Adrenal gland (tissue), 12 donors: Measurements from ENCODE around the gene GTF2IRD1. TPM values are rescaled to one million over a fixed set of nuclear protein-coding genes. Genes with fewer than 3 reads are reported as not detected.
"Not testable (repeated sequence)": the region's sequence is repeated elsewhere in the genome, so short reads cannot be mapped to it uniquely, and the experiment has no call there.

Source experiments
- DNase-seq, 7 donors: peaks; one replicate each; pipeline ENCODE4 v3.0.0-alpha.2; 2019 to 2020
- H3K27ac ChIP-seq, 5 donors: fragments of 200-600 bp; sonication (generic) in 4 of 5; 1 replicate in 3 of 5; 2 replicates in 2 of 5; pipeline versions ENCODE4 v1.5.1 to v1.8.0; 2016 to 2020; ENCODE audit warnings: mild to moderate bottlenecking in 1 of 5
- H3K27me3 ChIP-seq: fragments of 200-600 bp; 2 replicates; pipeline ENCODE4 v1.8.0; 2021
- H3K36me3 ChIP-seq, 2 donors: fragments of 200-600 bp; replicated peaks in 1 of 2; 1 replicate in 1 of 2; 2 replicates in 1 of 2; pipeline versions ENCODE4 v1.5.1 to v1.8.0; 2018 to 2022
- H3K4me1 ChIP-seq, 2 donors: fragments of 200-600 bp; replicated peaks in 1 of 2; 1 replicate in 1 of 2; 2 replicates in 1 of 2; pipeline versions ENCODE4 v1.5.1 to v1.8.0; 2018 to 2021
- H3K4me3 ChIP-seq, 4 donors: fragments of 200-600 bp; sonication (generic) in 3 of 4; one replicate each; pipeline ENCODE4 v1.5.1; 2016 to 2018
- H3K9me3 ChIP-seq, 3 donors: fragments of 200-600 bp; sonication (generic) in 1 of 3; replicated peaks in 1 of 3; 1 replicate in 2 of 3; 2 replicates in 1 of 3; pipeline versions ENCODE4 v1.5.1 to v1.8.0; 2016 to 2021
- POLR2A ChIP-seq, 2 donors: fragments of 450-650 bp; IDR thresholded peaks; one replicate each; pipeline ENCODE4 v1.6.1; 2017; ENCODE audit warnings: antibody characterized with exemption in 2 of 2, mild to moderate bottlenecking in 2 of 2, moderate library complexity in 1 of 2
- WGBS, 4 donors: extraction: QIAGEN DNeasy Blood & Tissue Kit in 2 of 4; methylation state at CpG; one replicate each; pipeline versions ENCODE4 v1.1.5 to v1.1.7; 2013 to 2017; 5-methylcytosine and 5-hydroxymethylcytosine counted together
- intact Hi-C, 2 donors: fragments of 100-400 bp; cut with DNase I; formaldehyde crosslinking; loops; one replicate each; pipeline versions ENCODE4 v1.14.1 to v1.15.0; 2022 to 2023
- polyA plus RNA-seq, 3 donors: library from polyadenylated mRNA; stranded (reverse); fragments of 200-250 nt in 2 of 3; fragments of 350-450 nt in 1 of 3; fragmentation: Illumina TruSeq in 1 of 3; extraction: RNeasy Lipid Tissue Mini Kit (QIAGEN cat#74804) in 1 of 3; gene quantifications; one replicate each; pipeline ENCODE4 v1.2.3, GENCODE V29; 2013 to 2014
- total RNA-seq, 9 donors: library from RNA; depleted of rRNA in 4 of 9; stranded (reverse); fragments of >200 nt in 4 of 9; fragments of 120-200 nt in 1 of 9; fragmentation: NEBNext Ultra II Directional in 1 of 9; extraction: Animal tissue kit (Norgen Biotek cat#: 25700) in 1 of 9; gene quantifications; one replicate each; pipeline versions ENCODE4 v1.1.0 to v1.2.4, GENCODE V29; 2013 to 2023
- TF ChIP-seq, protein P1 (sequence below), 6 experiments: fragments of 450-650 bp in 4 of 6; fragments of 200-600 bp in 2 of 6; sonication (generic) in 1 of 6; IDR thresholded peaks; 1 replicate in 5 of 6; 2 replicates in 1 of 6; pipeline versions ENCODE4 v1.5.1 to v1.8.0; 2016 to 2021; ENCODE audit warnings: antibody characterized with exemption in 6 of 6, mild to moderate bottlenecking in 2 of 6, moderate library complexity in 1 of 6
- donor health status: healthy with polysubstance abuse.
- donor health status: Bipolar disorder and iron deficiency.
- donor health status: DM: yes; HTN: yes; CAD: no.
- donor health status: DM: no; HTN: no; CAD: no.
- donor health status: DM: no; HTN: no; CAD: no.
- donor health status: DM: yes; HTN: yes; CAD: no.

Gene GTF2IRD1
- total and polyA plus RNA-seq, 12 donors = 7.4 to 41.3 (median 25.2) TPM

DNA sequence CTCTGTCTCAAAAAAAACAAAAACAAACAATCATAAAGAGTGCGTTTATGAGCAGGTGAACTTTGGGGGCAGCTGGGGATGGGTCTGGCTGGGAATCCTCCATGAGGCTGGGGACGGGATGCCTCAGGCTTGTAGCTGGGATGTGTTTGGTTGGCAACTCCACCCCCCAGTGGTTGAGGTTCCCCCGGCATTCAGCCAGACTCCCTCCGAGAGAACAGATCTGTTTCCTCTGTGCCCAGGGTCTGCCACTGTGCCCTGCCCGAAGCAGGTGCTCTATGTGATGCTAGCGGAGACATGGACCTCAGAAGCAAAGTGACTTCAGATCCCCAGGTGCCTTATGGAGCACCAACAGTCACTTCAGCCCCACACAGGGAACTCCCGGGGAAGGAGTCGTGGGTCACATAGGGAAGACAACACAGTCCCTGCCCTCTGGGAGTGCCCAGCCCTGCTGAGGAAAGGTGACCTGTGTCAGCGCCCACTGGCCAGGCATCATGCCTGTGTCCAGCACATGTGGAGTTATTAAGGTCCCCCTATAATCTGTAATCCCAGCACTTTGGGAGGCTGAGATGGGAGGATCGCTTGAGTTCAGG lies 29.3 kb upstream of the GTF2IRD1 start:
- H3K27me3 ChIP-seq = no peaks in the 10 kb centered on the region
- DNase-seq = no peak
- intact Hi-C loops = loop anchor here in 1 of 2 donors (10.0 kb wide), 1 partner anchor 280 kb away; no protein-coding TSS in a partner anchor
- H3K36me3 ChIP-seq = no peaks in the 10 kb centered on the region
- no peak overlapping the region for H3K4me3 ChIP-seq
- WGBS, 4 donors = 88 to 95% (median 92%) methylated on average over 8 to 10 of the region's 10 CpGs
- TF ChIP-seq POLR2A (IDR thresholded peaks at IDR 0.05) = no peak
- TF ChIP-seq, protein P1, sequence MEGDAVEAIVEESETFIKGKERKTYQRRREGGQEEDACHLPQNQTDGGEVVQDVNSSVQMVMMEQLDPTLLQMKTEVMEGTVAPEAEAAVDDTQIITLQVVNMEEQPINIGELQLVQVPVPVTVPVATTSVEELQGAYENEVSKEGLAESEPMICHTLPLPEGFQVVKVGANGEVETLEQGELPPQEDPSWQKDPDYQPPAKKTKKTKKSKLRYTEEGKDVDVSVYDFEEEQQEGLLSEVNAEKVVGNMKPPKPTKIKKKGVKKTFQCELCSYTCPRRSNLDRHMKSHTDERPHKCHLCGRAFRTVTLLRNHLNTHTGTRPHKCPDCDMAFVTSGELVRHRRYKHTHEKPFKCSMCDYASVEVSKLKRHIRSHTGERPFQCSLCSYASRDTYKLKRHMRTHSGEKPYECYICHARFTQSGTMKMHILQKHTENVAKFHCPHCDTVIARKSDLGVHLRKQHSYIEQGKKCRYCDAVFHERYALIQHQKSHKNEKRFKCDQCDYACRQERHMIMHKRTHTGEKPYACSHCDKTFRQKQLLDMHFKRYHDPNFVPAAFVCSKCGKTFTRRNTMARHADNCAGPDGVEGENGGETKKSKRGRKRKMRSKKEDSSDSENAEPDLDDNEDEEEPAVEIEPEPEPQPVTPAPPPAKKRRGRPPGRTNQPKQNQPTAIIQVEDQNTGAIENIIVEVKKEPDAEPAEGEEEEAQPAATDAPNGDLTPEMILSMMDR (IDR thresholded peaks at IDR 0.05) = no peak
- no peak overlapping the region for H3K27ac ChIP-seq
- H3K9me3 ChIP-seq = no peaks in the 10 kb centered on the region
- H3K4me1 ChIP-seq = no peaks in the 10 kb centered on the region

DNA sequence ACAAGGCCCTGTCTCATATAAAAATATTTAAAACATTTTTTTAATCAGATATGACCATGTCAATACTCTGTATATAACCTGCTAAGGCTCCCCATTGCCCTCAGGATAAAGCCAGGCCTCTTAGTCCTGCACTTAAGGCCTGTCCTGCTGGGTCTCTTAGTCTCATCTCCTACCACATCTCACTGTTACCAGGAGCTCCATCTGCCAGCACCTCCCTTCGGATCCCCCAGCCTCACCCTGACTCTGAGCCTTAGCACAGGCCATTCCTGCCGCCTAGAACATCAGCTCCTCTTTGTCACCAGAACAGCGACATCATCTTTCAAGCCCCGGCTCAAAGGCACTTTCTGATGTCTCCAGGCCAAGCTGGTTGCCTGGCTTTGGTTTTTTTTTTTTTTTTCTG lies 25.7 kb upstream of the GTF2IRD1 start:
- no peaks in the 10 kb centered on the region for H3K27me3 ChIP-seq
- H3K27ac ChIP-seq = no peak overlapping the region
- no peak for TF ChIP-seq POLR2A (IDR thresholded peaks at IDR 0.05)
- TF ChIP-seq, protein P1 (IDR thresholded peaks at IDR 0.05) = no peak
- no peak for DNase-seq
- no peak overlapping the region for H3K4me3 ChIP-seq
- intact Hi-C loops = loop anchor here (5.0 to 10.0 kb wide), 2 partner anchors 134 to 277 kb away; no protein-coding TSS in a partner anchor
- no peaks in the 10 kb centered on the region for H3K4me1 ChIP-seq
- 90 to 96% (median 94%) methylated on average over 4 of the region's 4 CpGs for WGBS, 4 donors
- H3K36me3 ChIP-seq = no peaks in the 10 kb centered on the region
- H3K9me3 ChIP-seq = no peaks in the 10 kb centered on the region

DNA sequence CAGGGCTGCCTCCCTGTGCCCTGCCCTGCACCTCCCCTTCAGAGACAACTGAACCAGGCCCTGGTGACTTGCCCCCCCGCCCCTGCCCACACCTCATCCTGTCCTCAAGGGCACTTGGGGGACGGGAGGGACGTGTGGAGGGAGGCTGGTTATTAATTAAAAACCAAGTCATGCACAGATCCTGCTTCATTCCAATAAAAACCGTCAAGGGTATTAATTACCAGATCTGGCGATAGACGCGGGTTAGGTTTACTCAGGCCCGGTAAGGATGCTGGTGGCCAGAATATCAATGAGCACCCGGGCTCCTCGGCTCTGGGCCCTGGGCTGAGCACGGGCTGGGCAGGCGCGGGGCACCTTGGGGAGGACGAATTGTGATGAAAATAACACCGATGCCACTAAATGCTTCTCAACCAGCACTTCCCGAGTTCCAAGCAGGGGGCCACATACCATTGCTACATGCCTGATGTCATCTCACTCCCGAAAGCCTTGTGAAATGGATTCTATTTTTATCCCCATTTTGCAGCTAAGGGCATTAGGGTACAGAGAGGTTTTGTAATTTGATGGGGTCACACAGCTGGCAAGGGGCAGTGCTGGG lies 24.5 kb upstream of the GTF2IRD1 start:
- H3K36me3 ChIP-seq = no peaks in the 10 kb centered on the region
- no peak overlapping the region for H3K27ac ChIP-seq
- no peaks in the 10 kb centered on the region for H3K9me3 ChIP-seq
- TF ChIP-seq, protein P1 (IDR thresholded peaks at IDR 0.05) = no peak
- TF ChIP-seq POLR2A (IDR thresholded peaks at IDR 0.05) = no peak
- H3K4me1 ChIP-seq = no peaks in the 10 kb centered on the region
- intact Hi-C loops = loop anchor here (5.0 to 10.0 kb wide), 2 partner anchors 133 to 276 kb away; no protein-coding TSS in a partner anchor
- WGBS, 4 donors = 60 to 72% (median 70%) methylated on average over 9 to 17 of the region's 17 CpGs
- no peaks in the 10 kb centered on the region for H3K27me3 ChIP-seq
- no peak overlapping the region for H3K4me3 ChIP-seq
- DNase-seq = no peak

DNA sequence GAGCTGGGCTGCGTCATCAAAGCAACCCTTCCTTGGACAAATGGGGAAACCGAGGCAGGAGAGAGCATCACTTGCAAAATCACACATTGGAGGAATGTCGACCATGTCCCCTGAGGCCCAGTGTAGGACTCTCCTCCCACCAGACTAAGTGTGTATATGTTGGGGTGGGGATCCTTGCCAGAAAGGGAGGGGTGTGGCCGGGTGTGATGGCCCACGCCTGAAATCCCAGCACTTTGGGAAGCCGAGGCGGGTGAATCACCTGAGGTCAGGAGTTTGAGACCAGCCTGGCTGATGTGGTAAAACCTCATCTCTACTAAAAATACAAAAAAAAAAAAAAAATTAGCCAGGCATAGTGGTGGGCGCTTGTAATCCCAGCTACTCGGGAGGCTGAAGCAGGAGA lies 23.3 kb upstream of the GTF2IRD1 start:
- H3K4me3 ChIP-seq, DNase-seq, H3K27ac ChIP-seq, H3K27me3 ChIP-seq, H3K9me3 ChIP-seq, intact Hi-C loops, H3K4me1 ChIP-seq, H3K36me3 ChIP-seq: not testable (repeated sequence)
- WGBS, 4 donors = 75 to 88% (median 78%) methylated on average over 9 of the region's 9 CpGs
